IMR-90 (cell line): ENCODE measurements around the gene ZNF546. TPM values are rescaled to one million over a fixed set of nuclear protein-coding genes. Genes with fewer than 3 reads are reported as not detected.

ENCODE experiments used
- ATAC-seq: fragments of 200-7000 bp; cut with Tn5 transposase; 2 replicates; pipeline ENCODE4 v1.9.1; 2020; ENCODE audit warnings: low read depth, mild to moderate bottlenecking, moderate library complexity
- BruUV-seq: library from RNA; stranded (reverse); fragments of 400-500 nt; replicated peaks from 2 replicates; lab custom pipeline; 2021; lab: Mats Ljungman, UMichigan
- CTCF ChIA-PET: fragments of 300-600 bp; formaldehyde crosslinking; extraction: SDS; loops from one replicate; lab custom pipeline; 2021; ENCODE audit warnings: antibody characterized with exemption; lab: Yijun Ruan, JAX
- POLR2A ChIA-PET: fragments of 300-600 bp; sonication (Branson Sonifier 250); formaldehyde crosslinking; loops from one replicate; lab custom pipeline; 2022; ENCODE audit warnings: antibody characterized with exemption; ENCODE audit not compliant: unreplicated experiment; lab: Charles Lee
- DNase-seq: peaks from one replicate; pipeline ENCODE4 v3.0.0; 2013
- H2AFZ ChIP-seq: replicated peaks from 2 replicates; pipeline ENCODE3; 2013; ENCODE audit warnings: low read length, mild to moderate bottlenecking; ENCODE audit not compliant: poor library complexity
- H2AK5ac ChIP-seq: 2 replicates; pipeline ENCODE4 v1.6.1; 2013; ENCODE audit warnings: low read depth, low read length, inconsistent platforms
- H2AK9ac ChIP-seq: replicated peaks from 2 replicates; pipeline ENCODE3; 2013; ENCODE audit warnings: mild to moderate bottlenecking, low read depth, low read length, moderate library complexity; ENCODE audit not compliant: poor library complexity
- H2BK120ac ChIP-seq: 2 replicates; pipeline ENCODE4 v1.6.1; 2013; ENCODE audit warnings: low read depth, low read length, inconsistent platforms
- H2BK15ac ChIP-seq: 3 replicates; pipeline ENCODE4 v1.6.1; 2013; ENCODE audit warnings: low read depth, low read length, inconsistent platforms
- H2BK20ac ChIP-seq: 2 replicates; pipeline ENCODE4 v1.6.1; 2013; ENCODE audit warnings: low read depth, mild to moderate bottlenecking, inconsistent platforms, low read length, moderate library complexity
- H2BK5ac ChIP-seq: 2 replicates; pipeline ENCODE4 v1.6.1; 2013; ENCODE audit warnings: mild to moderate bottlenecking, low read depth, low read length, inconsistent platforms; ENCODE audit not compliant: poor library complexity, severe bottlenecking
- H3K14ac ChIP-seq: replicated peaks from 2 replicates; pipeline ENCODE4 v1.6.1; 2013; ENCODE audit warnings: low read depth, low read length, inconsistent platforms
- H3K18ac ChIP-seq: 2 replicates; pipeline ENCODE4 v1.6.1; 2013; ENCODE audit warnings: low read depth, low read length, control low read depth
- H3K23ac ChIP-seq: 2 replicates; pipeline ENCODE4 v1.6.1; 2013; ENCODE audit warnings: low read depth, low read length, inconsistent platforms
- H3K27ac ChIP-seq: 2 replicates; pipeline ENCODE4 v1.5.1; 2013; ENCODE audit warnings: mild to moderate bottlenecking, control low read depth, low read length; ENCODE audit not compliant: insufficient read depth
- H3K27me3 ChIP-seq: 2 replicates; pipeline ENCODE4 v1.6.1; 2013; ENCODE audit warnings: low read length; ENCODE audit not compliant: control insufficient read depth, insufficient read depth
- H3K36me3 ChIP-seq: 2 replicates; pipeline ENCODE4 v1.6.1; 2013; ENCODE audit warnings: low read length, mixed read lengths; ENCODE audit not compliant: control insufficient read depth, insufficient read depth
- H3K4ac ChIP-seq: 2 replicates; pipeline ENCODE4 v1.6.1; 2013; ENCODE audit warnings: low read depth, low read length, inconsistent platforms
- H3K4me1 ChIP-seq: 2 replicates; pipeline ENCODE4 v1.6.1; 2013; ENCODE audit warnings: low read length, mixed read lengths; ENCODE audit not compliant: control insufficient read depth, insufficient read depth
- H3K4me2 ChIP-seq: 2 replicates; pipeline ENCODE4 v1.6.1; 2013; ENCODE audit warnings: low read depth, mild to moderate bottlenecking, control low read depth, low read length, moderate library complexity
- H3K4me3 ChIP-seq: 2 replicates; pipeline ENCODE4 v1.5.1; 2013; ENCODE audit warnings: low read depth, mild to moderate bottlenecking, control low read depth, low read length, moderate library complexity; ENCODE audit not compliant: insufficient read depth
- H3K56ac ChIP-seq: 2 replicates; pipeline ENCODE4 v1.6.1; 2013; ENCODE audit warnings: low read length, inconsistent platforms; ENCODE audit not compliant: insufficient read depth; ENCODE audit errors: extremely low read depth
- H3K79me1 ChIP-seq, 2 experiments: 2 replicates each; pipeline ENCODE4 v1.6.1; 2013; ENCODE audit warnings: low read length in 2 of 2, inconsistent platforms in 1 of 2, low read depth in 1 of 2
- H3K9ac ChIP-seq: 2 replicates; pipeline ENCODE4 v1.6.1; 2013; ENCODE audit warnings: low read depth, low read length, control low read depth
- H3K9me1 ChIP-seq: 2 replicates; pipeline ENCODE4 v1.6.1; 2013; ENCODE audit warnings: low read length, inconsistent platforms; ENCODE audit not compliant: insufficient read depth
- H3K9me3 ChIP-seq: 2 replicates; pipeline ENCODE4 v1.6.1; 2013; ENCODE audit warnings: low read length; ENCODE audit not compliant: control insufficient read depth, insufficient read depth
- H4K20me1 ChIP-seq: 2 replicates; pipeline ENCODE4 v1.6.1; 2013; ENCODE audit warnings: low read length, inconsistent platforms; ENCODE audit not compliant: insufficient read depth
- H4K5ac ChIP-seq: 2 replicates; pipeline ENCODE4 v1.6.1; 2013; ENCODE audit warnings: mild to moderate bottlenecking, low read depth, low read length, control low read depth
- H4K8ac ChIP-seq, 2 experiments: 2 replicates each; pipeline ENCODE4 v1.6.1; 2013; ENCODE audit warnings: low read depth in 2 of 2, low read length in 2 of 2, control low read depth in 1 of 2, inconsistent platforms in 1 of 2
- H4K91ac ChIP-seq: 2 replicates; pipeline ENCODE4 v1.6.1; 2013; ENCODE audit warnings: low read depth, low read length, inconsistent platforms; ENCODE audit not compliant: insufficient read depth
- FOS ChIP-seq: fragments of 150-350 bp; IDR thresholded peaks from 2 replicates; pipeline ENCODE4 v1.6.1; 2016; ENCODE audit warnings: low read depth, low read length
- MAZ ChIP-seq: IDR thresholded peaks from 2 replicates; pipeline ENCODE4 v1.6.1; 2012; ENCODE audit warnings: low read depth, mild to moderate bottlenecking, low read length, improper control_type of control experiment, moderate library complexity, borderline replicate concordance
- WGBS, 2 experiments: methylation state at CpG; one replicate each; pipeline versions ENCODE4 v1.1.5 to v1.1.7; 2013; ENCODE audit warnings: missing lambda C conversion rate in 2 of 2; ENCODE audit not compliant: insufficient read length in 1 of 2; ENCODE audit errors: extremely low coverage in 2 of 2; 5-methylcytosine and 5-hydroxymethylcytosine counted together
- dilution Hi-C: fragments of 300-500 bp; cut with HindIII; formaldehyde crosslinking; loops from one replicate; pipeline ENCODE4 v1.14.3; 2018; ENCODE audit warnings: low sequenced_read_pairs; ENCODE audit not compliant: unreplicated experiment
- in situ Hi-C: fragments of 300-500 bp; cut with MboI; formaldehyde crosslinking; loops from 3 replicates; pipeline ENCODE4 v1.14.3; 2019; ENCODE audit warnings: low sequenced_read_pairs, inconsistent platforms, mixed read lengths
- intact Hi-C: fragments of 100-400 bp; cut with micrococcal nuclease; formaldehyde crosslinking; loops from 2 replicates; pipeline ENCODE4 v1.10.0; 2022
- polyA plus RNA-seq, 3 experiments: library from polyadenylated mRNA; depleted of rRNA; stranded (reverse); fragments of >200 nt; gene quantifications; 2 replicates each; pipeline ENCODE4 v1.2.3, GENCODE V29; 2012; ENCODE audit warnings: low replicate concordance in 1 of 3
- total RNA-seq: library from RNA; depleted of rRNA; stranded (reverse); fragments of >200 nt; gene quantifications from 2 replicates; pipeline ENCODE4 v1.2.3, GENCODE V29; 2012

ZNF546 gene
- total and polyA plus RNA-seq, 2 of the 4 experiments (the other 2 are of a cell fraction) = 1.6 to 6.5 TPM

DNA sequence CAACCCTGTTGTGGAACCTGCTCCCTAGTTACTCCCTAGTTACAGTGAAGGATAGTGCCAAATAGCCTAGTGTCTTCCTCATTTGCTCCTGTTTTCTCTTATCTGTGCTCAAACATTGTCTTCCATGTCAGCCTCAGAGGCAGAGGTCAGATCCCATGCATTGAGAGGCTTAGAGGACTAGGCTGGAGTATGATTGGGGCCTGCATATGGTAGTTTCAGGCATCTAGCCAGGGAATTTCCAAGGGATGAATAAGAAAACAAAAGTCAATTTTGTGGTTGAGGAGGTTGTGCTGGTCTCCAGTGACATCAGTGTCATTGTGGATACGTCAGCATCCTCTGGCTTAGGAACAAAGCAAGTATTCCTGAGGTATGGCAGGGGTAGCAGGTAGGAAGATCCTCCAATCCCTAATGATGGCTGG is 9.4 kb downstream of the ZNF546 start:
- no peak overlapping the region for H4K8ac ChIP-seq
- H3K27ac ChIP-seq = no peak overlapping the region
- H3K18ac ChIP-seq = peak overlapping the region; percentile 38; the same call in 1 of the 2 replicates
- H3K4me1 ChIP-seq = peaks cover 5% of the 10 kb centered on the region; the same call in 1 of the 2 replicates
- no peaks in the 10 kb centered on the region for H4K20me1 ChIP-seq
- no peaks in the 10 kb centered on the region for H3K79me1 ChIP-seq
- no peaks in the 10 kb centered on the region for H3K27me3 ChIP-seq
- H2BK15ac ChIP-seq = no peak overlapping the region
- ChIA-PET CTCF (interaction anchor here (1.3 kb wide), 1 partner anchor 12 kb away, joined by 3 read pairs; no protein-coding TSS in a partner anchor), POLR2A (no interaction called here)
- H4K91ac ChIP-seq = no peak overlapping the region
- no peaks in the 10 kb centered on the region for H3K9me3 ChIP-seq
- 0 out of 2 replicates have a peak, but pooled peaks cover 4% of the 10 kb centered on the region for H3K9me1 ChIP-seq
- intact Hi-C loops = no loop called here
- in situ Hi-C loops = no loop called here
- ATAC-seq (peak; percentile 84), DNase-seq (peak; percentile 95)
- H3K36me3 ChIP-seq = peaks cover 8% of the 10 kb centered on the region
- H2AFZ ChIP-seq = no peak overlapping the region
- dilution Hi-C loops = no loop called here
- peak overlapping the region; percentile 27 for H2BK5ac ChIP-seq
- peak overlapping the region; percentile 40; the same call in 1 of the 2 replicates for H2BK20ac ChIP-seq
- H3K4ac ChIP-seq = peak overlapping the region; percentile 5; the same call in 1 of the 2 replicates
- H4K5ac ChIP-seq = no peak overlapping the region; the same call in 1 of the 2 replicates
- no peak overlapping the region for H3K14ac ChIP-seq
- H3K4me2 ChIP-seq = no peak overlapping the region; the same call in 1 of the 2 replicates
- WGBS, 2 experiments = 17% methylated on average over 1 of the region's 1 CpG; no CpG with 5 or more reads in 1 of the 2 experiments
- TF ChIP-seq FOS (peak; percentile 22; the same call in 1 of the 2 replicates), MAZ (no peak)
- no peak overlapping the region; the same call in 1 of the 2 replicates for H2BK120ac ChIP-seq
- H3K4me3 ChIP-seq = no peak overlapping the region
- no peak overlapping the region for H3K56ac ChIP-seq
- H2AK5ac ChIP-seq = no peak overlapping the region
- no peak overlapping the region for H3K9ac ChIP-seq
- no peak overlapping the region for H3K23ac ChIP-seq
- H2AK9ac ChIP-seq = no peak overlapping the region
- BruUV-seq = no TSS peak
